HepG2 (cell line): ENCODE results near the gene RPTOR. TPM values are rescaled to one million over a fixed set of nuclear protein-coding genes. Genes with fewer than 3 reads are reported as not detected.

Experiments
- ATAC-seq: fragments of 200-7000 bp; cut with Tn5 transposase; 3 replicates; pipeline ENCODE4 v1.9.1; 2020; ENCODE audit warnings: mild to moderate bottlenecking, moderate library complexity
- BruUV-seq: library from RNA; stranded (reverse); fragments of 400-500 nt; replicated peaks from 2 replicates; lab custom pipeline; 2021; lab: Mats Ljungman, UMichigan
- CTCF ChIA-PET: fragments of 300-600 bp; formaldehyde crosslinking; extraction: SDS; loops from one replicate; lab custom pipeline; 2021; ENCODE audit warnings: low total read pairs, inconsistent platforms, low intra/inter-chr PET ratio; lab: Yijun Ruan, JAX
- POLR2A ChIA-PET: fragments of 350-600 bp; sonication (Branson Sonifier 250); formaldehyde crosslinking; loops from one replicate; lab custom pipeline; 2020; ENCODE audit warnings: antibody characterized with exemption, inconsistent platforms; lab: Yijun Ruan, JAX
- DNase-seq: peaks from one replicate; pipeline ENCODE4 v3.0.0-alpha.2; 2015; ENCODE audit warnings: low spot score
- FAIRE-seq: peaks from 3 replicates; lab custom pipeline; 2011; peaks lifted over from hg19 to GRCh38; lab: Jason Lieb, UNC
- H2AFZ ChIP-seq: one replicate; pipeline ENCODE4 v1.6.1; 2011; ENCODE audit warnings: low read length, inconsistent platforms
- H3K27ac ChIP-seq: fragments of 300-600 bp; 3 replicates; pipeline ENCODE4 v1.8.0; 2011; ENCODE audit warnings: mixed run types, mild to moderate bottlenecking, mixed read lengths, low read length, inconsistent platforms; ENCODE audit not compliant: insufficient read depth; ENCODE audit errors: extremely low read length
- H3K27me3 ChIP-seq, 2 experiments: fragments of 200-600 bp in 1 of 2; 2 replicates in 1 of 2; 3 replicates in 1 of 2; pipeline versions ENCODE4 v1.6.0 to v1.8.0; 2011; ENCODE audit warnings: low read length in 2 of 2, mild to moderate bottlenecking in 2 of 2, moderate library complexity in 2 of 2, inconsistent platforms in 1 of 2; ENCODE audit not compliant: insufficient read depth in 2 of 2, control insufficient read depth in 1 of 2
- H3K36me3 ChIP-seq, 2 experiments: fragments of 200-600 bp in 1 of 2; replicated peaks in 1 of 2; 2 replicates in 1 of 2; 3 replicates in 1 of 2; pipeline versions ENCODE4 v1.5.1 to v1.8.0; 2011; ENCODE audit warnings: low read length in 2 of 2, inconsistent platforms in 1 of 2; ENCODE audit not compliant: insufficient read depth in 2 of 2, control insufficient read depth in 1 of 2
- H3K4me1 ChIP-seq: 2 replicates; pipeline ENCODE4 v1.5.1; 2012; ENCODE audit warnings: low read length, inconsistent platforms; ENCODE audit not compliant: insufficient read depth
- H3K4me2 ChIP-seq: 2 replicates; pipeline ENCODE4 v1.6.0; 2011; ENCODE audit warnings: low read depth, low read length, inconsistent platforms
- H3K4me3 ChIP-seq, 3 experiments: fragments of 200-600 bp in 1 of 3; sonication (generic), shearing (Covaris generic) in 1 of 3; replicated peaks in 1 of 3; 2 replicates each; pipeline ENCODE4 v1.5.1; 2011 to 2016; ENCODE audit warnings: low read length in 3 of 3, inconsistent platforms in 2 of 3, low read depth in 2 of 3, mild to moderate bottlenecking in 2 of 3, control low read depth in 1 of 3, mixed read lengths in 1 of 3; ENCODE audit not compliant: insufficient read depth in 1 of 3
- H3K79me2 ChIP-seq: one replicate; pipeline ENCODE4 v1.6.1; 2011; ENCODE audit warnings: low read length, inconsistent platforms; ENCODE audit not compliant: insufficient read depth
- H3K9ac ChIP-seq: 2 replicates; pipeline ENCODE4 v1.6.0; 2011; ENCODE audit warnings: mild to moderate bottlenecking, low read depth, low read length, inconsistent platforms; ENCODE audit not compliant: insufficient read depth
- H3K9me3 ChIP-seq: 2 replicates; pipeline ENCODE4 v1.5.1; 2012; ENCODE audit warnings: mild to moderate bottlenecking, low read length
- H4K20me1 ChIP-seq: 2 replicates; pipeline ENCODE4 v1.6.0; 2011; ENCODE audit warnings: inconsistent platforms, mild to moderate bottlenecking, low read length, moderate library complexity; ENCODE audit not compliant: insufficient read depth
- CHD4 ChIP-seq: fragments of 200-600 bp; sonication (generic); IDR thresholded peaks from 2 replicates; pipeline ENCODE4 v1.7.0; 2017; ENCODE audit warnings: mild to moderate bottlenecking, low read length, borderline replicate concordance
- HDAC2 ChIP-seq: sonication (generic); formaldehyde crosslinking; IDR thresholded peaks from 2 replicates; pipeline ENCODE4 v1.4.0; 2020; ENCODE audit warnings: missing genetic modification reagents
- NFATC3 ChIP-seq: sonication (generic); formaldehyde crosslinking; IDR thresholded peaks from 2 replicates; pipeline ENCODE4 v1.5.1; 2020; ENCODE audit warnings: mild to moderate bottlenecking, missing genetic modification reagents
- NFYB ChIP-seq: sonication (generic); formaldehyde crosslinking; IDR thresholded peaks from 2 replicates; pipeline ENCODE4 v1.4.0; 2020; ENCODE audit warnings: missing genetic modification reagents
- PHB2 ChIP-seq: fragments of 450-650 bp; IDR thresholded peaks from 2 replicates; pipeline ENCODE4 v1.6.1; 2018; ENCODE audit not compliant: partially characterized antibody
- ZBTB4 ChIP-seq: sonication (generic); formaldehyde crosslinking; IDR thresholded peaks from 2 replicates; pipeline ENCODE4 v1.4.0; 2020; ENCODE audit warnings: missing genetic modification reagents, mild to moderate bottlenecking, borderline replicate concordance
- ZBTB44 ChIP-seq: sonication (generic); formaldehyde crosslinking; IDR thresholded peaks from 2 replicates; pipeline ENCODE4 v1.4.0; 2020; ENCODE audit warnings: missing genetic modification reagents
- ZNF136 ChIP-seq: sonication (generic); formaldehyde crosslinking; IDR thresholded peaks from 2 replicates; pipeline ENCODE4 v1.8.1; 2022; ENCODE audit warnings: low read depth, mild to moderate bottlenecking, moderate library complexity, missing genetic modification reagents
- ZNF670 ChIP-seq: sonication (generic); formaldehyde crosslinking; IDR thresholded peaks from 2 replicates; pipeline ENCODE4 v1.8.0; 2022; ENCODE audit warnings: mild to moderate bottlenecking, missing genetic modification reagents, borderline replicate concordance
- WGBS: methylation state at CpG from one replicate; pipeline ENCODE4 v1.1.6; 2017; ENCODE audit warnings: low lambda C conversion rate; 5-methylcytosine and 5-hydroxymethylcytosine counted together
- in situ Hi-C: cut with HindIII; loops from 2 replicates; pipeline ENCODE4 v1.10.0; 2017; ENCODE audit warnings: low pct_unique_long_range_greater_than_20kb; ENCODE audit not compliant: extremely low pct_ligation_motif_present
- intact Hi-C: fragments of 100-400 bp; cut with micrococcal nuclease; formaldehyde crosslinking; loops from one replicate; pipeline ENCODE4 v1.10.0; 2022; ENCODE audit not compliant: unreplicated experiment
- polyA plus RNA-seq, 8 experiments: library from polyadenylated mRNA; depleted of rRNA in 3 of 8; stranded (reverse) in 7 of 8; unstranded in 1 of 8; fragments of >200 nt; fragmentation: Illumina TruSeq in 4 of 8; extraction: Trizol in 4 of 8; gene quantifications; 2 replicates each; pipeline versions ENCODE4 v1.2.1 to v1.2.3, GENCODE V29; 2011 to 2016; ENCODE audit warnings: low read depth in 4 of 8, missing spikeins in 1 of 8, mixed read lengths in 1 of 8; ENCODE audit not compliant: insufficient read depth in 1 of 8
- total RNA-seq, 5 experiments: library from RNA; depleted of rRNA; stranded (reverse); fragments of >200 nt; fragmentation: Illumina TruSeq; extraction: Trizol; gene quantifications; 2 replicates each; pipeline ENCODE4 v1.2.3, GENCODE V29; 2016; ENCODE audit warnings: low read depth in 1 of 5
- TF ChIP-seq, protein P1 (sequence below): sonication (generic); formaldehyde crosslinking; IDR thresholded peaks from 2 replicates; pipeline ENCODE4 v1.5.1; 2020; ENCODE audit warnings: missing genetic modification reagents, mild to moderate bottlenecking, borderline replicate concordance
- TF ChIP-seq, protein P2 (sequence below): sonication (generic); formaldehyde crosslinking; IDR thresholded peaks from 2 replicates; pipeline ENCODE4 v1.8.0; 2022; ENCODE audit warnings: missing genetic modification reagents, mild to moderate bottlenecking, borderline replicate concordance
- TF ChIP-seq, protein P3 (sequence below): sonication (generic); formaldehyde crosslinking; IDR thresholded peaks from 2 replicates; pipeline ENCODE4 v1.5.0; 2020; ENCODE audit warnings: missing genetic modification reagents, mild to moderate bottlenecking, borderline replicate concordance
- TF ChIP-seq, protein P4 (sequence below): sonication (generic); formaldehyde crosslinking; IDR thresholded peaks from 2 replicates; pipeline ENCODE4 v1.4.0; 2020; ENCODE audit warnings: missing genetic modification reagents, mild to moderate bottlenecking, borderline replicate concordance

Gene RPTOR
- total and polyA plus RNA-seq, 2 of the 13 experiments (the other 11 are each of a cell fraction or from before 2014, with no cell fraction given), result 6.6 to 25.3 TPM

DNA sequence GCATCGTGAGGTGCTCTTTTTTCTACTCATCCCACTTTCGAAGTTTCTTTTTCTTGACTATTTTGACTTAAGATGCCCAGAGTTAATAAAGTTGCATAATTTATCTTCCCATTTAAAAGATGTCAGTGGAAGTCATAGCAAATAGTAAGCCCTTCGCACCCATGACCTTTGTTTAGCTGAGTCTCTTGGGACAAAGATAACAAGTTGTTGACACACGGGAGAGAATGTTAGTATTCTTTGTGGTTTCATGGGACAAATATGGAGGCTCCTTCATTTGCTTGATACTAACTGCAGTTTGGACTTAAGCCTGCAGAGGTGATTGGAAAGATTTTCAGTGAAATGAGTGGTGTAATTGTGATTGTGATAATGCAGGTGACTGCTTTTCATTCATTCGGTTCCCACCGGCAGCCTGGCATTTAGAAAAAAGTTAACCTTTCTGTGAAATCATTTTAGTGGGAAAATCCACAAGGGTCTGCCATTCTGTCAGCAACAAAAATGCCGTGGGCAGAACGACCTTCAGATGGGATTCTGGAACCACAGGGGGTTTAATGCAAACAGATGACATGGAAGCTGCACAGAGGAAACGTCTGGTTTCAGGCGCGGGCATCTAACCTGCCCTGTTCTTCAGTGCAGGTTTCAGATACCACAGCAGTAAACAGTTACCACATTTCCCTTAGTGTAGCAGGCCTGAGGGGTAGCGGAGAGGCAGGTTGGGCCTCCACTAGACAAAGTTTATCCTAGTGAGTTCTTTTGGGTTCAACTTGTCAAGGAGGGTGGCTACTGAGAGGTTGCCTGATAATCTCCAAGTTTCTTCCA, 123.0 kb downstream of the RPTOR start:
- no peaks in the 10 kb centered on the region for H3K9me3 ChIP-seq
- CTCF ChIA-PET, result no interaction called here
- H3K9ac ChIP-seq, result peak overlapping the region; percentile 24; the same call in 1 of the 2 replicates
- TSS peak; percentile 27 for BruUV-seq
- in situ Hi-C loops (no loop called here), intact Hi-C loops (loop anchor here (2.0 kb wide), 1 partner anchor 39 kb away; no protein-coding TSS in a partner anchor)
- no peaks in the 10 kb centered on the region for H4K20me1 ChIP-seq
- no peaks in the 10 kb centered on the region for H3K36me3 ChIP-seq
- H3K27ac ChIP-seq, result peak overlapping the region; percentile 65
- WGBS, result 23% methylated on average over 10 of the region's 12 CpGs
- no peaks in the 10 kb centered on the region for H3K27me3 ChIP-seq
- DNase-seq (peak; percentile 91), FAIRE-seq (peak; percentile 78), ATAC-seq (peak; percentile 60)
- peak overlapping the region in 1 of 3 experiments; percentile 3; a peak in 1 of 6 replicates for H3K4me3 ChIP-seq
- peaks cover 74% of the 10 kb centered on the region for H3K79me2 ChIP-seq
- H2AFZ ChIP-seq, result no peak overlapping the region
- peak overlapping the region; percentile 64 for H3K4me2 ChIP-seq
- H3K4me1 ChIP-seq, result peaks cover 100% of the 10 kb centered on the region
- POLR2A ChIA-PET, result interaction anchor here (1.0 to 1.4 kb wide), 3 partner anchors 10 to 38 kb away, joined by 3 to 13 read pairs (median 4); no protein-coding TSS in a partner anchor
- TF ChIP-seq NFYB (0 out of 2 replicates have a peak, but pooled peaks have one; percentile 18), ZNF670 (CRISPR knock-in tag) (no peak), ZBTB44 (CRISPR knock-in tag) (no peak), NFATC3 (CRISPR knock-in tag) (no peak), PHB2 (no peak), ZBTB4 (CRISPR knock-in tag) (no peak), CHD4 (no peak), HDAC2 (CRISPR knock-in tag) (peak; percentile 90), ZNF136 (CRISPR knock-in tag) (no peak)
- TF ChIP-seq, protein P1, sequence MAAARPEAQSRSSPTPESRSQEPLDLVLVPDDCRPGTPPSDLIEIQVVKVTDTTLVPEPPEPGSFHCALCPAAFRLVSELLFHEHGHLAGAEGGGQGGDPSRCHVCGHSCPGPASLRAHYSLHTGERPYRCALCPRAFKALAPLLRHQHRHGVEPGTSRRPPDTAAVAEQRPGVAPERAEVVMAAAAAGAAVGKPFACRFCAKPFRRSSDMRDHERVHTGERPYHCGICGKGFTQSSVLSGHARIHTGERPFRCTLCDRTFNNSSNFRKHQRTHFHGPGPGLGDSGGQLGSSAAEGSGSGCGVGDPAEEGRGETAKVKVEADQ (CRISPR knock-in tag), result no peak
- TF ChIP-seq, protein P2, sequence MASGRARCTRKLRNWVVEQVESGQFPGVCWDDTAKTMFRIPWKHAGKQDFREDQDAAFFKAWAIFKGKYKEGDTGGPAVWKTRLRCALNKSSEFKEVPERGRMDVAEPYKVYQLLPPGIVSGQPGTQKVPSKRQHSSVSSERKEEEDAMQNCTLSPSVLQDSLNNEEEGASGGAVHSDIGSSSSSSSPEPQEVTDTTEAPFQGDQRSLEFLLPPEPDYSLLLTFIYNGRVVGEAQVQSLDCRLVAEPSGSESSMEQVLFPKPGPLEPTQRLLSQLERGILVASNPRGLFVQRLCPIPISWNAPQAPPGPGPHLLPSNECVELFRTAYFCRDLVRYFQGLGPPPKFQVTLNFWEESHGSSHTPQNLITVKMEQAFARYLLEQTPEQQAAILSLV (CRISPR knock-in tag), result no peak
- TF ChIP-seq, protein P3, sequence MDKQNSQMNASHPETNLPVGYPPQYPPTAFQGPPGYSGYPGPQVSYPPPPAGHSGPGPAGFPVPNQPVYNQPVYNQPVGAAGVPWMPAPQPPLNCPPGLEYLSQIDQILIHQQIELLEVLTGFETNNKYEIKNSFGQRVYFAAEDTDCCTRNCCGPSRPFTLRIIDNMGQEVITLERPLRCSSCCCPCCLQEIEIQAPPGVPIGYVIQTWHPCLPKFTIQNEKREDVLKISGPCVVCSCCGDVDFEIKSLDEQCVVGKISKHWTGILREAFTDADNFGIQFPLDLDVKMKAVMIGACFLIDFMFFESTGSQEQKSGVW (CRISPR knock-in tag), result no peak
- TF ChIP-seq, protein P4, sequence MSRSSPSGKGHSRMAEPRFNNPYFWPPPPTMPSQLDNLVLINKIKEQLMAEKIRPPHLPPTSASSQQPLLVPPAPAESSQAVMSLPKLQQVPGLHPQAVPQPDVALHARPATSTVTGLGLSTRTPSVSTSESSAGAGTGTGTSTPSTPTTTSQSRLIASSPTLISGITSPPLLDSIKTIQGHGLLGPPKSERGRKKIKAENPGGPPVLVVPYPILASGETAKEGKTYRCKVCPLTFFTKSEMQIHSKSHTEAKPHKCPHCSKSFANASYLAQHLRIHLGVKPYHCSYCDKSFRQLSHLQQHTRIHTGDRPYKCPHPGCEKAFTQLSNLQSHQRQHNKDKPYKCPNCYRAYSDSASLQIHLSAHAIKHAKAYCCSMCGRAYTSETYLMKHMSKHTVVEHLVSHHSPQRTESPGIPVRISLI (CRISPR knock-in tag), result no peak
